Right lobe of liver (tissue), 6 donors: ENCODE measurements around the gene ASB2. TPM values are rescaled to one million over a fixed set of nuclear protein-coding genes. Genes with fewer than 3 reads are reported as not detected.
A peak's percentile ranks its signal among the peaks of the same experiment; 100 is the strongest.

Experiments
- ATAC-seq, 4 donors: fragments of 200-7000 bp; cut with Tn5 transposase; one replicate each; pipeline ENCODE4 v1.9.1; 2020; ENCODE audit warnings: mild to moderate bottlenecking in 4 of 4, moderate library complexity in 4 of 4
- DNase-seq, 3 donors: peaks; one replicate each; pipeline ENCODE4 v3.0.0-alpha.2; 2020
- H3K27ac ChIP-seq, 3 donors: fragments of 200-600 bp; one replicate each; pipeline ENCODE4 v1.8.0; 2022
- H3K27me3 ChIP-seq, 2 donors: fragments of 200-600 bp; one replicate each; pipeline ENCODE4 v1.8.0; 2022
- H3K36me3 ChIP-seq, 4 donors: fragments of 200-600 bp; sonication (generic) in 1 of 4; one replicate each; pipeline versions ENCODE4 v1.5.1 to v1.8.0; 2017 to 2022; ENCODE audit warnings: control low read depth in 1 of 4
- H3K4me1 ChIP-seq, 4 donors: fragments of 200-600 bp; sonication (generic) in 1 of 4; one replicate each; pipeline versions ENCODE4 v1.5.1 to v1.8.0; 2017 to 2022; ENCODE audit warnings: control low read depth in 1 of 4
- H3K4me3 ChIP-seq, 3 donors: fragments of 200-600 bp; one replicate each; pipeline ENCODE4 v1.8.0; 2022
- H3K9me3 ChIP-seq, 4 donors: fragments of 200-600 bp; sonication (generic) in 1 of 4; one replicate each; pipeline versions ENCODE4 v1.5.1 to v1.8.0; 2017 to 2022; ENCODE audit warnings: control low read depth in 1 of 4
- POLR2A ChIP-seq: fragments of 450-650 bp; IDR thresholded peaks from one replicate; pipeline ENCODE4 v1.6.1; 2017; ENCODE audit warnings: antibody characterized with exemption, mild to moderate bottlenecking
- WGBS: methylation state at CpG from one replicate; pipeline ENCODE4 v1.1.6; 2018; ENCODE audit warnings: low coverage, low lambda C conversion rate; ENCODE audit not compliant: insufficient coverage; ENCODE audit errors: missing lambda C conversion rate; 5-methylcytosine and 5-hydroxymethylcytosine counted together
- intact Hi-C, 2 donors: fragments of 100-400 bp; cut with DNase I; formaldehyde crosslinking; loops; one replicate each; pipeline versions ENCODE4 v1.11.2 to v1.14.1; 2022
- total RNA-seq, 6 experiments: library from RNA; depleted of rRNA in 2 of 6; stranded (reverse); fragments of >200 nt in 2 of 6; fragmentation: NEBNext Ultra II Directional in 3 of 6; extraction: Animal tissue kit (Norgen Biotek cat#: 25700) in 3 of 6; gene quantifications; one replicate each; pipeline versions ENCODE4 v1.1.0 to v1.2.4, GENCODE V29; 2016 to 2023
- TF ChIP-seq, protein P1 (sequence below), 4 donors: fragments of 200-600 bp in 3 of 4; fragments of 450-650 bp in 1 of 4; IDR thresholded peaks; one replicate each; pipeline versions ENCODE4 v1.5.1 to v1.8.0; 2016 to 2022; ENCODE audit warnings: antibody characterized with exemption in 4 of 4, mild to moderate bottlenecking in 2 of 4
- donor health status: DM: no; HTN: yes; CAD: no.
- donor health status: DM: no; HTN: no; CAD: no.
- donor health status: DM: no; HTN: no; CAD: no.
- donor health status: DM: no; HTN: yes; CAD: no.
- donor health status: DM: no; HTN: yes; CAD: no.

Gene ASB2
- total RNA-seq, 6 experiments from 2014 or later: 0.20 to 0.59 (median 0.28) TPM

DNA sequence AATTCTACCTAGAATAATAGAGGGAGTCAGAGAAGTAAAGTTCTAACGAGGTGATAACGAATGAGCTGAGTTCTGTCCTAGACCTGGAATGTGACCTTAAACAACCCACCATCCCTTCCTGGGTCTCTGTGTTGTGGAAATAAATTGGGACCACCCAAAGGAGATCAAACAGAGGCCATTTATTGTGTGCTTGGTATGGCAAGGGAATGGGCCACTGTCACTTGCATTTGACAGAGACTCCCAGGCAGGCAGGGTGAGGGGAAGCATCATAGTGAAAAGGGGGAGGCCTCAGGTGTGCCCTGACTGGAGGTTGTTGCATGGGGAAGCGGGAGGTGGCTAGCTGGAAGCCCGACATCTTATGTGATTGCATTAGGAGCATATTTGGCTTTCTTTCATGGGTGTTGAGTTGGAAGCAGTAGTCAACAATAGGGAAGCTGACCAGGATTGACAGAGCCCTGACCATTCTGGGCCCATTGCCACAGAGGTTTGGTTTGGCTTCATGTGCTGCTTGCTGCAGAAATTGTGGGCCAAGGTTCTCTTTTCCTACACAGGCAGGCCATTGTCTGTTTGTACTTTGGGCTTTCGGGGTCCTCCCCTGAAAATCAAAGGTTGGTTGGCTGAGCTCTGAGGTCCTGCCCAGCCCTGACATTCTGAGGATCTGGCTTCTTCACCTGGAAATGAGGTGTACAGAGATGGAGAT is 66.8 kb downstream of the ASB2 start:
- no peaks in the 10 kb centered on the region for H3K27me3 ChIP-seq
- no peaks in the 10 kb centered on the region for H3K4me1 ChIP-seq
- intact Hi-C loops: no loop called here
- no peaks in the 10 kb centered on the region for H3K9me3 ChIP-seq
- H3K36me3 ChIP-seq: no peaks in the 10 kb centered on the region
- TF ChIP-seq, protein P1, sequence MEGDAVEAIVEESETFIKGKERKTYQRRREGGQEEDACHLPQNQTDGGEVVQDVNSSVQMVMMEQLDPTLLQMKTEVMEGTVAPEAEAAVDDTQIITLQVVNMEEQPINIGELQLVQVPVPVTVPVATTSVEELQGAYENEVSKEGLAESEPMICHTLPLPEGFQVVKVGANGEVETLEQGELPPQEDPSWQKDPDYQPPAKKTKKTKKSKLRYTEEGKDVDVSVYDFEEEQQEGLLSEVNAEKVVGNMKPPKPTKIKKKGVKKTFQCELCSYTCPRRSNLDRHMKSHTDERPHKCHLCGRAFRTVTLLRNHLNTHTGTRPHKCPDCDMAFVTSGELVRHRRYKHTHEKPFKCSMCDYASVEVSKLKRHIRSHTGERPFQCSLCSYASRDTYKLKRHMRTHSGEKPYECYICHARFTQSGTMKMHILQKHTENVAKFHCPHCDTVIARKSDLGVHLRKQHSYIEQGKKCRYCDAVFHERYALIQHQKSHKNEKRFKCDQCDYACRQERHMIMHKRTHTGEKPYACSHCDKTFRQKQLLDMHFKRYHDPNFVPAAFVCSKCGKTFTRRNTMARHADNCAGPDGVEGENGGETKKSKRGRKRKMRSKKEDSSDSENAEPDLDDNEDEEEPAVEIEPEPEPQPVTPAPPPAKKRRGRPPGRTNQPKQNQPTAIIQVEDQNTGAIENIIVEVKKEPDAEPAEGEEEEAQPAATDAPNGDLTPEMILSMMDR (IDR thresholded peaks at IDR 0.05): no peak
- TF ChIP-seq POLR2A: no peak
- no peak overlapping the region for H3K27ac ChIP-seq
- H3K4me3 ChIP-seq: no peak overlapping the region
- no peak for DNase-seq
- ATAC-seq: peak in 2 of 4 donors; percentile 59 to 83
- WGBS: 66% methylated on average over 4 of the region's 5 CpGs

DNA sequence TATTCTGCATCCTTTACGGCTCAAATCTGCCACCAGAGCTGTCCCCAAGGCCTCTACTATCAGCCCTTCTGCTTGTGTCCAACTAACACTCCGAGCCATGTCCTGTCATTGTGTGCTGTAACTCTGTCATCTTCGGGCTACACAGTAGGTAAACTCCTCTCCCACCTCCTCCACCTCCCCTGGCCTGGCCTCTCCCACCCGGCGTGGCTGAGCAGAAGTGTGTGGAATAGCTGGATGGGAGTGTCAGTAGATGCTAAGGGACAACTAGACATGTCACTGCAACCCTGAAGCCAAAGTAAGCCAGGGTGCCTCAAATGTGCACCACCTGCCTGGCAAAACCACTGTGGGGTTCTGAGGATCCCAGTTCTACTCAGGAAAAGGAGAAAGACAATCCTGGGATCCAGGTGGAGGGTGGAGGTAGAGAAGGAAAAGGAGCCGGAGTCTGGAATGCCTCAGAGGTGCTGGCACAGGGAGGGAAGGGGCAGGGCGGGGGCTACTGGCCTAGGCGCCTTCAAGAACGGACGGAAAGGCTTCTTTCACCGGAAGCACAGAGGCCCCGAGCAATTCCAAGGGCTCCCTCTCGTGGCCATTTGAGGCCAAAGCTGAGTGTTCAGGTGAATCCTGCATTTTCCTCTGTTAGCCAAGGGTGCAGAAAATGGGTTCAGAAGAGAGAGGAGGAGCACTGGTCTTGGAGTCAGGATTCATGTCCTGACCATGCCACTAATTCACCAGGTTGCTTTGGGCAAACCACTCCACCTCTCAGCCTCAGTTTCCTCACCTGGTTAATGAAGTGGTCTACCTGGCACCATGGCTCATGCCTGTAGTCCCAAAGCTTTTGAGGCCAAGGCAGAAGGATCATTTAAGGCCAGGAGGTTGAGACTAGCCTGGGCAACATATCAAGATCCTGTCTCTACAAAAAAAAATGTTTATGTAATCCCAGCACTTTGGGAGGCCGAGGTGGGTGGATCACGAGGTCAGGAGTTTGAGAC is 69.7 kb downstream of the ASB2 start:
- intact Hi-C loops: no loop called here
- no peaks in the 10 kb centered on the region for H3K27me3 ChIP-seq
- peak in 2 of 3 donors; percentile 43 to 60 for DNase-seq
- TF ChIP-seq POLR2A: no peak
- TF ChIP-seq, protein P1 (IDR thresholded peaks at IDR 0.05): peak; percentile 39 to 73 (median 70)
- peak; percentile 66 to 78 (median 76) for ATAC-seq
- WGBS: 45% methylated on average over 14 of the region's 15 CpGs
- H3K36me3 ChIP-seq: no peaks in the 10 kb centered on the region
- no peaks in the 10 kb centered on the region for H3K9me3 ChIP-seq
- no peak overlapping the region for H3K27ac ChIP-seq
- H3K4me3 ChIP-seq: no peak overlapping the region
- no peaks in the 10 kb centered on the region for H3K4me1 ChIP-seq

- no peak overlapping the region for H3K4me3 ChIP-seq
- 61% methylated on average over 4 of the region's 4 CpGs for WGBS
- H3K27ac ChIP-seq: no peak overlapping the region
- no peaks in the 10 kb centered on the region for H3K36me3 ChIP-seq
- intact Hi-C loops: no loop called here
- H3K9me3 ChIP-seq: no peaks in the 10 kb centered on the region
- TF ChIP-seq POLR2A: no peak
- TF ChIP-seq, protein P1 (IDR thresholded peaks at IDR 0.05): no peak
- no peaks in the 10 kb centered on the region for H3K4me1 ChIP-seq
- ATAC-seq (no peak), DNase-seq (no peak)
- no peaks in the 10 kb centered on the region for H3K27me3 ChIP-seq
Observed at GRCh38 chr14:93905623-93906022, 70.7 kb downstream of the ASB2 start.

DNA sequence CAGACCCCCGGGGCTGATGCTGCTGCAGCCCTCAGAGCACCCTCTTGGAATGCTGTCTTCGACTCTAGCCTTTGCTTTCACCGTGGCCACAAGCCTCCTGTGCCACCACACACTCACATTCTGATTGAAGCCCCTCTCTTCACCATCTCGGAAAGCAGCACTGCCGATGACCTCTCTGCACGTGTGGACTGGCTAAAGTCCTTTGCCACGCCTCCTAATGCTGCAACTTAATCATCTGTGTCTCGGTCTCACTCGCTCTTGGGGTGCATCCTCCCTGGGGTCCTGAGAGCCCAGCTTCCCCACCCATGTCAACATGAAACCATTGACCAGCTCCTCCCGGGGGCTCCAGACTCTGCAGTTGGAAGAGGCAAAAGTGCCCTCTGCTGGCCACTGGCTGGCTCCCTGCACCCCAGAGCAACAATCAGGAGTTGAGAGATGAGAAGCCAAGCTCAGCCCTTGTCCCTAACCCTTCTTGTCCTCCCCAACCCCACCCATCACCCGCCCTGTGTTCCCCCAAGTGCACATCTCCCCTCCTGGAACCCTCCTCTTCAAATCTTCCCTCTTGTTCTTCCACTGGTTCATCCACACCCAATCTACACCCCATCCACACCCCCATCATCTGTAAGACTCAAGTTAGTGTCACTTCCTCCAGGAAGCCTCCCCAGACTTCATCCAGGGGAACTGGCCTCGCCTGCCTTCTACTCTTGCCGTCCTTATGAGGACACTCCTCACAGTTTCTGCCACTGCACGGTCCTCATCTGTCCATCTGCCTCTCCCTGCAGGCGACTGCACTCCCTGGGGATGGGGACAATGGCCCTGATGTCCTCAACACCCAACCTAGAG is 72.8 kb downstream of the ASB2 start:
- peak in 2 of 4 donors; percentile 30 to 39 for ATAC-seq
- intact Hi-C loops: no loop called here
- WGBS: 25% methylated on average over 10 of the region's 15 CpGs
- DNase-seq: no peak
- H3K9me3 ChIP-seq: no peaks in the 10 kb centered on the region
- H3K27me3 ChIP-seq: no peaks in the 10 kb centered on the region
- TF ChIP-seq, protein P1 (IDR thresholded peaks at IDR 0.05): peak in 3 of 4 donors; percentile 14 to 35 (median 17)
- no peak for TF ChIP-seq POLR2A
- H3K4me1 ChIP-seq: no peaks in the 10 kb centered on the region
- H3K27ac ChIP-seq: no peak overlapping the region
- no peaks in the 10 kb centered on the region for H3K36me3 ChIP-seq
- no peak overlapping the region for H3K4me3 ChIP-seq
